HepG2 (cell line): ENCODE data around the gene NDC80.

Experiments used
- RBAK ChIP-seq: sonication (generic); formaldehyde crosslinking; IDR thresholded peaks from 2 replicates; pipeline ENCODE4 v1.5.1; 2020; ENCODE audit warnings: mild to moderate bottlenecking, missing genetic modification reagents
- ZNF513 ChIP-seq: sonication (generic); formaldehyde crosslinking; conservative IDR thresholded peaks from 2 replicates; pipeline ENCODE4 v1.5.0; 2020; ENCODE audit warnings: missing genetic modification reagents

- no peak for TF ChIP-seq RBAK
- no peak for TF ChIP-seq ZNF513 (CRISPR knock-in tag)
Measured at GRCh38 chr18:2644535-2644934, 73.2 kb downstream of the NDC80 start.
